ENCODE results near the gene L1CAM. TPM values are rescaled to one million over a fixed set of nuclear protein-coding genes. Genes with fewer than 3 reads are reported as not detected.

The L1CAM gene
- total and polyA plus RNA-seq, 9 of the 15 experiments (the other 6 are each of a cell fraction or from before 2014, with no cell fraction given), result 0.09 to 0.86 (median 0.26) TPM; not detected in 3

GRCh38 chrX:153875391-153876111 lies 10.4 kb downstream of the L1CAM start (continued):
- TF ChIP-seq, protein P1, sequence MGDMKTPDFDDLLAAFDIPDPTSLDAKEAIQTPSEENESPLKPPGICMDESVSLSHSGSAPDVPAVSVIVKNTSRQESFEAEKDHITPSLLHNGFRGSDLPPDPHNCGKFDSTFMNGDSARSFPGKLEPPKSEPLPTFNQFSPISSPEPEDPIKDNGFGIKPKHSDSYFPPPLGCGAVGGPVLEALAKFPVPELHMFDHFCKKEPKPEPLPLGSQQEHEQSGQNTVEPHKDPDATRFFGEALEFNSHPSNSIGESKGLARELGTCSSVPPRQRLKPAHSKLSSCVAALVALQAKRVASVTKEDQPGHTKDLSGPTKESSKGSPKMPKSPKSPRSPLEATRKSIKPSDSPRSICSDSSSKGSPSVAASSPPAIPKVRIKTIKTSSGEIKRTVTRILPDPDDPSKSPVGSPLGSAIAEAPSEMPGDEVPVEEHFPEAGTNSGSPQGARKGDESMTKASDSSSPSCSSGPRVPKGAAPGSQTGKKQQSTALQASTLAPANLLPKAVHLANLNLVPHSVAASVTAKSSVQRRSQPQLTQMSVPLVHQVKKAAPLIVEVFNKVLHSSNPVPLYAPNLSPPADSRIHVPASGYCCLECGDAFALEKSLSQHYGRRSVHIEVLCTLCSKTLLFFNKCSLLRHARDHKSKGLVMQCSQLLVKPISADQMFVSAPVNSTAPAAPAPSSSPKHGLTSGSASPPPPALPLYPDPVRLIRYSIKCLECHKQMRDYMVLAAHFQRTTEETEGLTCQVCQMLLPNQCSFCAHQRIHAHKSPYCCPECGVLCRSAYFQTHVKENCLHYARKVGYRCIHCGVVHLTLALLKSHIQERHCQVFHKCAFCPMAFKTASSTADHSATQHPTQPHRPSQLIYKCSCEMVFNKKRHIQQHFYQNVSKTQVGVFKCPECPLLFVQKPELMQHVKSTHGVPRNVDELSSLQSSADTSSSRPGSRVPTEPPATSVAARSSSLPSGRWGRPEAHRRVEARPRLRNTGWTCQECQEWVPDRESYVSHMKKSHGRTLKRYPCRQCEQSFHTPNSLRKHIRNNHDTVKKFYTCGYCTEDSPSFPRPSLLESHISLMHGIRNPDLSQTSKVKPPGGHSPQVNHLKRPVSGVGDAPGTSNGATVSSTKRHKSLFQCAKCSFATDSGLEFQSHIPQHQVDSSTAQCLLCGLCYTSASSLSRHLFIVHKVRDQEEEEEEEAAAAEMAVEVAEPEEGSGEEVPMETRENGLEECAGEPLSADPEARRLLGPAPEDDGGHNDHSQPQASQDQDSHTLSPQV (IDR thresholded peaks at IDR 0.05), result no peak
- TF ChIP-seq ZNF263 (CRISPR knock-in tag; IDR thresholded peaks at IDR 0.05; ENCODE audit: borderline replicate concordance) (peak; percentile 94), SOX6 (IDR thresholded peaks at IDR 0.05) (no peak), ZBTB9 (CRISPR knock-in tag; IDR thresholded peaks at IDR 0.05) (0 out of 2 replicates have a peak, but pooled peaks have one; percentile 53), POLR3A (IDR thresholded peaks at IDR 0.05; ENCODE audit: borderline replicate concordance, extremely low read depth, insufficient read depth, insufficient read length) (no peak), TEAD2 (tag; IDR thresholded peaks at IDR 0.05) (no peak), RBM22 (IDR thresholded peaks at IDR 0.05; ENCODE audit: low read depth, low read length, poor library complexity, severe bottlenecking) (no peak), MYC (IDR thresholded peaks at IDR 0.05; ENCODE audit: low read depth, low read length) (0 out of 2 replicates have a peak, but pooled peaks have one; percentile 28), MYC (CRISPR knock-in tag; IDR thresholded peaks at IDR 0.05; ENCODE audit: borderline replicate concordance, low read depth) (no peak), MED1 (CRISPR knock-in tag; IDR thresholded peaks at IDR 0.05; ENCODE audit: borderline replicate concordance) (peak; percentile 96; the same call in 1 of the 2 replicates), HCFC1 (IDR thresholded peaks at IDR 0.05; ENCODE audit: low read depth, low read length) (peak; percentile 31; the same call in 1 of the 2 replicates), ZNF766 (CRISPR knock-in tag; conservative IDR thresholded peaks at IDR 0.05) (peak; percentile 96), FOXM1 (IDR thresholded peaks at IDR 0.05; ENCODE audit: low read depth) (no peak), FOXM1 (CRISPR knock-in tag; IDR thresholded peaks at IDR 0.05; ENCODE audit: low read depth) (peak; percentile 99), SUPT5H (IDR thresholded peaks at IDR 0.05) (no peak), C11orf30 (IDR thresholded peaks at IDR 0.05; ENCODE audit: low read depth) (no peak), ZNF280A (IDR thresholded peaks at IDR 0.05; ENCODE audit: low read depth, partially characterized antibody) (no peak), ZC3H4 (CRISPR knock-in tag; IDR thresholded peaks at IDR 0.05; ENCODE audit: borderline replicate concordance) (0 out of 2 replicates have a peak, but pooled peaks have one; percentile 32), ZBED1 (IDR thresholded peaks at IDR 0.05) (no peak), GABPA (tag; conservative IDR thresholded peaks at IDR 0.05; ENCODE audit: low read depth) (no peak)
- TF ChIP-seq, protein P2, sequence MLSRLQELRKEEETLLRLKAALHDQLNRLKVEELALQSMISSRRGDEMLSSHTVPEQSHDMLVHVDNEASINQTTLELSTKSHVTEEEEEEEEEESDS (CRISPR knock-in tag; IDR thresholded peaks at IDR 0.05), result no peak

Measured in K562 (cell line).